ENCODE measurements around the gene FHL2.

DNA sequence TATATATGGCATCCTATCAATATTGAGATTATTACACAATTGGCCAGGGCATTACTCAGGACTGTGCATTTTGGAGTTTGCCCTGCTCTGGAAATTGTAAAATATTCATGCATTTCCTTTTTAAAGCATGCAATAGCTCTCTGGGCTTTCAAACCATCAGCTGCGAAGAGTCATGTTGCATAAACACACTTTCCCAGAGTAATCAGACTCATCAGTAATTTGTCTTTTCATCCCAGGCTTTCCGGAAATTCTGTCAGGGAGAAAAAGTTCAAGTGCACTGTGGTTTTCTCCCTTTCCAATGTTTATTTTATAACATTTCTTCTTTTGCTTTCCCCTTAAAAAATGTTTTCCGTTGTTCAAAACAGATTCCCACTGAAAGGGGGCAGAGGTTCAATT lies 38.9 kb upstream of the FHL2 start:
- TF ChIP-seq POLR2A (IDR thresholded peaks at IDR 0.05; ENCODE audit: low read length): no peak
- TF ChIP-seq GATA1 (IDR thresholded peaks at IDR 0.05; ENCODE audit: low read depth, low read length): no peak

Data from erythroblast (primary cell).